GM23338 (cell line): ENCODE results near the gene HSPA2. TPM values are rescaled to one million over a fixed set of nuclear protein-coding genes. Genes with fewer than 3 reads are reported as not detected.

ENCODE experiments used
- ZNF114 ChIP-seq: fragments of 250-450 bp; sonication (Bioruptor Pico); IDR thresholded peaks from 2 replicates; pipeline ENCODE4 v1.5.0; 2020; ENCODE audit warnings: mild to moderate bottlenecking, moderate library complexity
- polyA plus RNA-seq: library from polyadenylated mRNA; unstranded; fragments of >200 nt; fragmentation: Nextera tagmentation; extraction: Ambion mirVana; gene quantifications from 2 replicates; pipeline ENCODE4 v1.2.1, GENCODE V29; 2016
- small RNA-seq: library from RNA; depleted of rRNA; stranded (forward); fragments of <200 nt; gene quantifications from one replicate; pipeline ENCODE3, GENCODE V24; 2014; ENCODE audit warnings: low replicate concordance
- total RNA-seq: library from RNA; depleted of rRNA; stranded (reverse); fragments of >200 nt; shearing (Covaris generic); gene quantifications from 2 replicates; pipeline ENCODE4 v1.2.3, GENCODE V29; 2014; rRNA removed

HSPA2 gene
- total and polyA plus RNA-seq, 2 experiments from 2014 or later = 88.5 to 130 TPM

DNA sequence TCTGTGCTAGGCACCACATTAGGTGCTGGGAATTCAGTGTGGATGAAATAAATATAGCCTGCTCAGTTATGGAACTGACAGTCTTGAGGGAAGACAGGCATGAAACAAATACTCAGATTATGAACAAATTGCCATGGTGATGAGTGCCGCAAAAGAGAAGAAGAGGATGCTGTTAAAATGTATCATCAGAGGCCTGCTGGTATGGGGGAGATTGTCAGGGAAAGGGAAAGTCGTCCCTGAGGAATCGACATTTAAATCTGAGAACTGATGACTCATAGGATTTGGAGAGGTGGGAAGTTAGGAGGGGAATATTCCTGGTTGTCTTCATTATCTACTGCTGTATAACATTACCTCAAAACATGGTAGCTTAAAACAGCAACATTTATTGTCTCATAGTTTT lies 51.3 kb downstream of the HSPA2 start (continued):
- no peak for TF ChIP-seq ZNF114 (CRISPR knock-in tag)

Small RNAs within 50 kb of the gene (small RNA-seq; reads per million reads assigned to genes)
- gene AL049869.4 = not detected

Other genes with a start within 250 kb of the HSPA2 start
- 0.08 and 0.59 TPM in 2 replicates for gene ESR2, start 246.4 kb upstream of the HSPA2 start, total RNA-seq
- gene ESR2, start 246.4 kb upstream of the HSPA2 start, polyA plus RNA-seq = 0.35 and 0.58 TPM in 2 replicates
- gene MTHFD1, start 152.4 kb upstream of the HSPA2 start, total RNA-seq = 219 and 252 TPM in 2 replicates
- 237 and 262 TPM in 2 replicates for gene MTHFD1, start 152.4 kb upstream of the HSPA2 start, polyA plus RNA-seq
- gene AKAP5, start 75.2 kb upstream of the HSPA2 start, total RNA-seq = 3.2 and 3.4 TPM in 2 replicates
- 1.0 and 1.2 TPM in 2 replicates for gene AKAP5, start 75.2 kb upstream of the HSPA2 start, polyA plus RNA-seq
- 8.0 and 8.9 TPM in 2 replicates for gene ZBTB25, start 36.9 kb upstream of the HSPA2 start, total RNA-seq
- 4.1 and 5.8 TPM in 2 replicates for gene ZBTB25, start 36.9 kb upstream of the HSPA2 start, polyA plus RNA-seq
- gene ZBTB1, start 36.0 kb upstream of the HSPA2 start, total RNA-seq = 32.5 and 33.0 TPM in 2 replicates
- 10.3 and 11.2 TPM in 2 replicates for gene ZBTB1, start 36.0 kb upstream of the HSPA2 start, polyA plus RNA-seq
- 0.42 TPM in 1 of 2 replicates, not detected in the other for gene PPP1R36, start 9.2 kb downstream of the HSPA2 start, total RNA-seq
- gene PPP1R36, start 9.2 kb downstream of the HSPA2 start, polyA plus RNA-seq = 0.45 and 1.4 TPM in 2 replicates
- 83.1 and 83.9 TPM in 2 replicates for gene PLEKHG3, start 163.7 kb downstream of the HSPA2 start, total RNA-seq
- 23.0 and 30.8 TPM in 2 replicates for gene PLEKHG3, start 163.7 kb downstream of the HSPA2 start, polyA plus RNA-seq